AG04449 (cell line): ENCODE data around the gene ASXL3.

Experiments used
- CTCF ChIA-PET: fragments of 350-600 bp; formaldehyde crosslinking; extraction: SDS; loops from one replicate; lab custom pipeline; 2021; ENCODE audit warnings: antibody characterized with exemption; lab: Yijun Ruan, JAX
- POLR2A ChIA-PET: fragments of 400-600, 350-600 bp; formaldehyde crosslinking; extraction: SDS; loops from one replicate; lab custom pipeline; 2020; ENCODE audit warnings: antibody characterized with exemption, inconsistent platforms; lab: Yijun Ruan, JAX
- DNase-seq: peaks from one replicate; pipeline ENCODE4 v3.0.0-alpha.2; 2010; ENCODE audit warnings: low read depth, low spot score
- H3K4me3 ChIP-seq: 2 replicates; pipeline ENCODE4 v1.5.1; 2011; ENCODE audit warnings: low read depth, mild to moderate bottlenecking, control low read depth, low read length
- TF ChIP-seq, protein P1 (sequence below): IDR thresholded peaks from one replicate; pipeline ENCODE4 v1.5.1; 2011; ENCODE audit warnings: mild to moderate bottlenecking, moderate library complexity, low read length, control low read depth, inconsistent platforms; ENCODE audit not compliant: insufficient read depth; ENCODE audit errors: missing control alignments

Gene ASXL3

DNA sequence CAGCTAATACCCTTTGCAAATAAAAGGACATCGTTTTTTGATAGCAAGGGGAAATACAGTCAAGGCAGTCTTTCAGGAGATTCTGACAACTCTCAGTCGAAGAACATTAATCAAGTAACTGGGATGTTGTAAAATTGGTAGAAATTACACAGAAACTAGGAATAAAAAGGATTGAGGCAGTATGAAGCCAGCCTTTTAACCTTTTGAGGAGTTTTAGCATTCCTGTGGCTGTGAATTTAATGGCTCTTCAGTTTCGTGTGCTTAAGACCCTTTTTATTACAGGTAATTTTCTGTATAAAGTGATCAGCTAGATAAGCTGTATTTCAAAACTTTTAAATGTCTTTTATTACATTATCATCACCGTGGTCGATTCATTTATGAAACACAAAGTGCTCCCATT, 91.6 kb downstream of the ASXL3 start:
- TF ChIP-seq, protein P1, sequence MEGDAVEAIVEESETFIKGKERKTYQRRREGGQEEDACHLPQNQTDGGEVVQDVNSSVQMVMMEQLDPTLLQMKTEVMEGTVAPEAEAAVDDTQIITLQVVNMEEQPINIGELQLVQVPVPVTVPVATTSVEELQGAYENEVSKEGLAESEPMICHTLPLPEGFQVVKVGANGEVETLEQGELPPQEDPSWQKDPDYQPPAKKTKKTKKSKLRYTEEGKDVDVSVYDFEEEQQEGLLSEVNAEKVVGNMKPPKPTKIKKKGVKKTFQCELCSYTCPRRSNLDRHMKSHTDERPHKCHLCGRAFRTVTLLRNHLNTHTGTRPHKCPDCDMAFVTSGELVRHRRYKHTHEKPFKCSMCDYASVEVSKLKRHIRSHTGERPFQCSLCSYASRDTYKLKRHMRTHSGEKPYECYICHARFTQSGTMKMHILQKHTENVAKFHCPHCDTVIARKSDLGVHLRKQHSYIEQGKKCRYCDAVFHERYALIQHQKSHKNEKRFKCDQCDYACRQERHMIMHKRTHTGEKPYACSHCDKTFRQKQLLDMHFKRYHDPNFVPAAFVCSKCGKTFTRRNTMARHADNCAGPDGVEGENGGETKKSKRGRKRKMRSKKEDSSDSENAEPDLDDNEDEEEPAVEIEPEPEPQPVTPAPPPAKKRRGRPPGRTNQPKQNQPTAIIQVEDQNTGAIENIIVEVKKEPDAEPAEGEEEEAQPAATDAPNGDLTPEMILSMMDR, result no peak
- CTCF ChIA-PET, result no interaction called here
- no peak for DNase-seq
- no peak overlapping the region for H3K4me3 ChIP-seq
- POLR2A ChIA-PET, result no interaction called here

DNA sequence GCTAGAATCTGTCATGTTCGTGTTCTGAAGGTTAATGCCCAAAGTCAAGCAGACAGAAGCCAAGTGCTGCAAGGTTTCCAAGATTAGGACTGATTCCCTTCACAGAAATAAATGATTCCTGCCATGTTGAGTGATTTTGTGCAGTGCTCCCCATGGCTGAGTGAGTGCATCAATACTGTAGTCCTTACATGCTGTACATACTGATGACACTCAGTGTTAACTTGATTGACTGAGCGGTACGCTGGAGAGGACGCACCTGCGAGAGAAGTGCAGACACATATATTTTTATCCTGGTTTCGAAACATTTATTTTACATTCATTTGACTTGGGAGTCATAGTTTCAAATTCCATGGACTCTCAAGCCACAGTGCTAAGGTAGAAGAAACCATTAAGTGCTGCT, 92.0 kb downstream of the ASXL3 start:
- ChIA-PET POLR2A (no interaction called here), CTCF (no interaction called here)
- DNase-seq, result no peak
- H3K4me3 ChIP-seq, result no peak overlapping the region
- TF ChIP-seq, protein P1, result no peak

DNA sequence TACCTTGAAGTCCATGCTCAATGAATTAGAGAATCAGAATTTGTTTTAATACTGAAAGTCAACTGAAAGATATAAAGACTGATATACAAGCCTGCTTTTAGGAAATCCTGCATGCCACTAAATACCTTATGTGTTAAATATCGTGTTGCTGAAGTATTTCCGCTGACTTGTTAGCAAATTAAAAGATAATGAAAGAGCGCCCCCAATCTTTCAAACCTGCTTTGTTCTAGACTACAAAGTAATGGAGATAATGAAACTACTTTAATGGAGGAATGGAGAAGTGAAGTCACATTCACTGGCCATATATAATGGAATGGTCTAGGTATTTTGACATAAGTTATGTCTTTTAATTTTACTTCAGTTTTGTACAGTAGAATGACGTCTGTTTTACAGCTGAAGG, 95.7 kb downstream of the ASXL3 start:
- H3K4me3 ChIP-seq, result no peak overlapping the region
- POLR2A ChIA-PET, result no interaction called here
- DNase-seq, result no peak
- TF ChIP-seq, protein P1, result no peak
- CTCF ChIA-PET, result no interaction called here

DNA sequence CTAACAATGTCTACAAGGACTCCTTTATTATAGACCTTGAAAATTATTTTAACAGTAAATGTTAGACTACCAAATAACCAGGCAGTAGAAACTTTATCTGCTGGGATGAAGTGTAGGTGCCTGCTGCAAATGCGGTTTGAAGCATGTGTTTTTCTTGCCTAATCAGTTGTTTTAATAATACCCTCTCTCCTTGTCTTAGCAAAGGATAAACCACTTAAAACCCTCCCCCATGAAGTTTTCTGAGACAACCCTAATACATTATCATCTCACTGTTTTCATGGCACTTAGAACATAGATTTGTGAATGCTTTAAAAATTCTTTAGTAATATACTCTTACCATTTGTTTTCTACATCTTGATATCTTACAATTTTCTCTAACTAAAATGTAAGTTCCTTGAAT, 98.6 kb downstream of the ASXL3 start:
- CTCF ChIA-PET, result no interaction called here

DNA sequence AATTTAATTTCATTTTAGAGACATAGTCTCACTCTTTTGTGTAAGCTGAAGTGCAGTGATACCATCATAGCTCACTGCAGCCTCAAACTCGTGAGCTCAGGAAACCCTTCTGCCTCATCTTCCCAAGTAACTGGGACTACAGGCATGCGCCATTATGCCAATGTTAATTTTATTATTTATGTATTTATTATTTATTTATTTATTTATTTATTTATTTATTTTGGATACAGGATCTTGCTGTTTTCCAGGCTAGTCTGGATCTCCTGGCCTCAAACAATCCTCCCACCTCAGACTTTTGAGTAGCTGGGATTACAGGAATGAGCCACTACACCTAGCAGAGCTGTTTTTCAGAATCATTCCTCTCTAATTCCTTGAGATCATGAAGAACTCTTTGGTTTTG, 99.9 kb downstream of the ASXL3 start:
- no peak overlapping the region for H3K4me3 ChIP-seq
- no peak for DNase-seq
- CTCF ChIA-PET, result no interaction called here
- POLR2A ChIA-PET, result interaction anchor here (0.7 kb wide), 1 partner anchor 188 kb away, joined by 3 read pairs; no protein-coding TSS in a partner anchor
- TF ChIP-seq, protein P1, result no peak

More for the DNA sequence above, 98.6 kb downstream of the ASXL3 start:
- no peak for DNase-seq
- TF ChIP-seq, protein P1, result no peak
- POLR2A ChIA-PET, result no interaction called here
- no peak overlapping the region for H3K4me3 ChIP-seq

DNA sequence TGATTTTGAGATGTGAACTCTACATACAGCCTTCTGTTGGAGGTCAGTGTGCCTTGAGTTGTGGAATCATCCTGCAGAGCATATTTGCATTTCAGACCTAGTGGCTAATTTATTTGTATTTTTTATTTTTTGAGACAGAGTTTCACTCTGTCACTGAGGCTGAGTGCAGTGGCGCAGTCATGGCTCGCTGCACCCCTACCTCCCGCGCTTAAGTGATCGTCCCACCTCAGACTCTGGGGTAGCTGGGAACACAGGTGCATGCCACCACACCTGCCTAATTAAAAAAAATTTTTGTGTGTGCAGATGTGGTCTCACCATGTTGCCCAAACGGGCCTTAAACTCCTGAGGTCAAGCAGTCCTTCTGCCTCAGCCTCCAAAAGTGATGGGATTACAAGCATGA, 104.4 kb downstream of the ASXL3 start:
- ChIA-PET POLR2A (no interaction called here), CTCF (no interaction called here)
- H3K4me3 ChIP-seq, result no peak overlapping the region
- TF ChIP-seq, protein P1, result no peak
- no peak for DNase-seq

DNA sequence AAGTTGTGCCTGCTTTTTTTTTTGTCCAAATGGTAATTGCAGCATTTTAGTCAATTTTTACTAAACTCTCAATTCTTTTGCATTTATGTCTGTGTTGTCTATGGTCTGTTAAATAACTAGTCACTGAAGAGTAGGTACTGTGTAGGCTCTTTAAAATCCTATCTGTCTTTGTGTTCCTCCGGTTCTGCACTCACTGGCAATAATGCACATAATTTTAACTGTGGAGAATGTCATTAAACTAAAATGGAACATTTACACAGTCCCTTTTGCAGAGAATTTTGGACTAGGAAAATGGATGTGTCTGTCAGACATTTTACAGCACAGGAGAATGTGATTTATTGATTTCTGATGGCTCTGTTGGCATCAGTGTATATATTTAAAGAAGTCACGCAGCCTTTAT, 116.6 kb downstream of the ASXL3 start:
- no peak overlapping the region for H3K4me3 ChIP-seq
- ChIA-PET POLR2A (no interaction called here), CTCF (no interaction called here)
- DNase-seq, result no peak
- TF ChIP-seq, protein P1, result no peak
